K562 (cell line): ENCODE data around the gene CMAS. TPM values are rescaled to one million over a fixed set of nuclear protein-coding genes. Genes with fewer than 3 reads are reported as not detected.

Experiments
- FOXA1 ChIP-seq: fragments of 450-650 bp; IDR thresholded peaks from 2 replicates; pipeline ENCODE4 v1.6.1; 2016; ENCODE audit warnings: mild to moderate bottlenecking, borderline replicate concordance
- FOXK2 ChIP-seq, 2 experiments: fragments of 450-650 bp; IDR thresholded peaks in 1 of 2; conservative IDR thresholded peaks in 1 of 2; 2 replicates each; pipeline ENCODE4 v1.6.1; 2016; ENCODE audit warnings: low read depth in 2 of 2, mild to moderate bottlenecking in 1 of 2
- LCOR ChIP-seq: sonication (generic); formaldehyde crosslinking; IDR thresholded peaks from 2 replicates; pipeline ENCODE4 v1.8.0; 2022; ENCODE audit warnings: mild to moderate bottlenecking, missing genetic modification reagents
- MAFK ChIP-seq: IDR thresholded peaks from 2 replicates; pipeline ENCODE4 v1.6.1; 2011; ENCODE audit warnings: low read length, improper control_type of control experiment
- MYNN ChIP-seq, 2 experiments: sonication (generic); formaldehyde crosslinking in 1 of 2; IDR thresholded peaks; 2 replicates each; pipeline versions ENCODE4 v1.5.0 to v1.6.1; 2016 to 2020; ENCODE audit warnings: antibody characterized with exemption in 1 of 2, missing genetic modification reagents in 1 of 2
- NCOR1 ChIP-seq: fragments of 450-650 bp; IDR thresholded peaks from 2 replicates; pipeline ENCODE4 v1.6.1; 2016; ENCODE audit warnings: mild to moderate bottlenecking, moderate library complexity
- NR2C1 ChIP-seq, 2 experiments: fragments of 450-650 bp; IDR thresholded peaks; 2 replicates each; pipeline ENCODE4 v1.6.1; 2017; ENCODE audit warnings: mild to moderate bottlenecking in 2 of 2, antibody characterized with exemption in 1 of 2, inconsistent platforms in 1 of 2, missing compliant biosample characterization in 1 of 2, missing genetic modification characterization in 1 of 2
- NR4A1 ChIP-seq, 2 experiments: fragments of 250-450 bp in 1 of 2; fragments of 450-650 bp in 1 of 2; sonication (Bioruptor Pico) in 1 of 2; IDR thresholded peaks; 2 replicates each; pipeline versions ENCODE4 v1.4.0 to v1.6.1; 2016 to 2020; ENCODE audit warnings: mild to moderate bottlenecking in 2 of 2, missing compliant biosample characterization in 1 of 2, missing genetic modification characterization in 1 of 2, moderate library complexity in 1 of 2
- POLR3G ChIP-seq: IDR thresholded peaks from 2 replicates; pipeline ENCODE4 v1.6.1; 2011; ENCODE audit not compliant: insufficient read length, insufficient replicate concordance; ENCODE audit errors: extremely low read depth
- RBFOX2 ChIP-seq: fragments of 200-400 bp; formaldehyde crosslinking; IDR thresholded peaks from 2 replicates; pipeline ENCODE4 v1.6.1; 2017; ENCODE audit warnings: low read depth, mild to moderate bottlenecking, low read length, moderate library complexity
- TFAM ChIP-seq: fragments of 250-450 bp; sonication (Bioruptor Pico); conservative IDR thresholded peaks from 2 replicates; pipeline ENCODE4 v1.5.0; 2021; ENCODE audit warnings: mild to moderate bottlenecking, moderate library complexity
- ZBTB43 ChIP-seq: sonication (generic); formaldehyde crosslinking; IDR thresholded peaks from 2 replicates; pipeline ENCODE4 v1.8.0; 2023; ENCODE audit warnings: mild to moderate bottlenecking, missing genetic modification reagents
- ZKSCAN1 ChIP-seq: fragments of 150-350 bp; IDR thresholded peaks from 2 replicates; pipeline ENCODE4 v1.6.1; 2016; ENCODE audit warnings: low read depth, low read length
- ZKSCAN3 ChIP-seq: fragments of 250-450 bp; sonication (Bioruptor Pico); IDR thresholded peaks from 2 replicates; pipeline ENCODE4 v1.4.0; 2020
- ZNF12 ChIP-seq: sonication (generic); formaldehyde crosslinking; IDR thresholded peaks from 2 replicates; pipeline ENCODE4 v1.4.0; 2020; ENCODE audit warnings: mild to moderate bottlenecking, missing genetic modification reagents
- ZNF143 ChIP-seq: sonication (generic); formaldehyde crosslinking; IDR thresholded peaks from 2 replicates; pipeline ENCODE4 v1.9.0; 2022; ENCODE audit warnings: mild to moderate bottlenecking, missing genetic modification reagents
- ZNF347 ChIP-seq: fragments of 450-650 bp; formaldehyde crosslinking; IDR thresholded peaks from 2 replicates; pipeline ENCODE4 v1.4.0; 2020; ENCODE audit warnings: low read depth, mild to moderate bottlenecking, moderate library complexity
- ZSCAN32 ChIP-seq: fragments of 450-650 bp; formaldehyde crosslinking; IDR thresholded peaks from 2 replicates; pipeline ENCODE4 v1.4.0; 2020; ENCODE audit warnings: mild to moderate bottlenecking, moderate library complexity
- polyA plus RNA-seq, 8 experiments: library from polyadenylated mRNA; depleted of rRNA in 4 of 8; stranded (reverse) in 5 of 8; unstranded in 3 of 8; fragments of >200 nt; fragmentation: Nextera tagmentation in 2 of 8; fragmentation: Illumina TruSeq in 1 of 8; extraction: Ambion mirVana in 2 of 8; extraction: Trizol in 1 of 8; gene quantifications; 2 replicates each; pipeline versions ENCODE4 v1.2.1 to v1.2.3, GENCODE V29; 2011 to 2014; ENCODE audit warnings: inconsistent platforms in 1 of 8, missing spikeins in 1 of 8
- total RNA-seq, 7 experiments: library from RNA; depleted of rRNA in 6 of 7; stranded (reverse); fragments of >200 nt in 6 of 7; fragmentation: Illumina TruSeq in 2 of 7; extraction: Trizol in 2 of 7; gene quantifications; 2 replicates each; pipeline versions ENCODE4 v1.2.1 to v1.2.3, GENCODE V29; 2011 to 2021; ENCODE audit warnings: low replicate concordance in 1 of 7
- TF ChIP-seq, protein P1 (sequence below): sonication (generic); formaldehyde crosslinking; IDR thresholded peaks from 2 replicates; pipeline ENCODE4 v1.8.1; 2022; ENCODE audit warnings: missing genetic modification reagents
- TF ChIP-seq, protein P2 (sequence below): IDR thresholded peaks from 2 replicates; pipeline ENCODE4 v1.6.1; 2012; ENCODE audit warnings: low read depth, low read length, improper control_type of control experiment, borderline replicate concordance

Gene CMAS
- total and polyA plus RNA-seq, 9 of the 15 experiments (the other 6 are each of a cell fraction or from before 2014, with no cell fraction given) = 29.7 to 108 (median 65.3) TPM

DNA sequence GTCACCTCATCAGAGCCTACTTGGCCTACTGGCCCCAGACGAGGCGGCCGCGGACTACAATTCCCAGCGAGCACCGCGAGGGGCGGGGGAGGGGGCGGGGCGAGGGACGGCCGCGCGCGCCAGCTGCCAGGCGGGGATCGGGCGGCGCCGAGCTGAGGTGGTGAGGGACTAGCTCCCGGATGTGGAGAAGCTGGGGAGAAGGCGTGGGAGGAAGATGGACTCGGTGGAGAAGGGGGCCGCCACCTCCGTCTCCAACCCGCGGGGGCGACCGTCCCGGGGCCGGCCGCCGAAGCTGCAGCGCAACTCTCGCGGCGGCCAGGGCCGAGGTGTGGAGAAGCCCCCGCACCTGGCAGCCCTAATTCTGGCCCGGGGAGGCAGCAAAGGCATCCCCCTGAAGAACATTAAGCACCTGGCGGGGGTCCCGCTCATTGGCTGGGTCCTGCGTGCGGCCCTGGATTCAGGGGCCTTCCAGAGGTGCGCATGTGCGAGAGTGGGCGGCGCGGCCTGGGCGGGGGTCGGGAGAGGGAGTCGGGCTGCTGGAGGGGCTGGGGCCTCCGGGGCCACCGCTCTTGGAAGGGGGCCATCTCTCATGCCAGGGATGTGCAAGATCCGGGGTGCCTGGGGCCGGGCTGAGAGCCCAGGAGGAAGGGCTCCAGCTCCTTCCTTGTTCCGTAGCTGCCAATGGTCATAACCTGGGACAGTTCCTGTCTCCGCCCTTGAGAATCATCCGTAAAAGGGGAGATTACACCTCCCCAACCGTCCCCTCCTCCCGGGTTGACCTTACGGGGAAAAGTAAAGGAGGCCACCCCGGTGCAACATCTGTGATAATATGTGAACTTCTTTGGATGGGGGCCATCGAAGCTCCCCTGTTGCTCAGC, at the start of gene CMAS (continued):
- 0 out of 2 replicates have a peak, but pooled peaks have one; percentile 36 for TF ChIP-seq LCOR
- TF ChIP-seq ZKSCAN3 (CRISPR knock-in tag) = no peak
- TF ChIP-seq NR4A1 (CRISPR knock-in tag; IDR thresholded peaks at IDR 0.05) = no peak
- no peak for TF ChIP-seq NR4A1 (tag; IDR thresholded peaks at IDR 0.05)
- peak; percentile 77 for TF ChIP-seq ZNF143 (CRISPR knock-in tag)
- TF ChIP-seq FOXA1 = no peak
- no peak for TF ChIP-seq MAFK
- no peak for TF ChIP-seq ZNF12 (CRISPR knock-in tag)
- no peak for TF ChIP-seq MYNN (IDR thresholded peaks at IDR 0.05)
- no peak for TF ChIP-seq MYNN (CRISPR knock-in tag; IDR thresholded peaks at IDR 0.05)
- TF ChIP-seq TFAM (CRISPR knock-in tag) = no peak
- TF ChIP-seq NCOR1 = peak; percentile 91; the same call in 1 of the 2 replicates
- TF ChIP-seq, protein P1, sequence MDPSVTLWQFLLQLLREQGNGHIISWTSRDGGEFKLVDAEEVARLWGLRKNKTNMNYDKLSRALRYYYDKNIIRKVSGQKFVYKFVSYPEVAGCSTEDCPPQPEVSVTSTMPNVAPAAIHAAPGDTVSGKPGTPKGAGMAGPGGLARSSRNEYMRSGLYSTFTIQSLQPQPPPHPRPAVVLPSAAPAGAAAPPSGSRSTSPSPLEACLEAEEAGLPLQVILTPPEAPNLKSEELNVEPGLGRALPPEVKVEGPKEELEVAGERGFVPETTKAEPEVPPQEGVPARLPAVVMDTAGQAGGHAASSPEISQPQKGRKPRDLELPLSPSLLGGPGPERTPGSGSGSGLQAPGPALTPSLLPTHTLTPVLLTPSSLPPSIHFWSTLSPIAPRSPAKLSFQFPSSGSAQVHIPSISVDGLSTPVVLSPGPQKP (CRISPR knock-in tag) = no peak
- 0 out of 2 replicates have a peak, but pooled peaks have one; percentile 20 for TF ChIP-seq ZKSCAN1
- TF ChIP-seq ZNF347 (CRISPR knock-in tag) = no peak
- no peak for TF ChIP-seq POLR3G
- TF ChIP-seq ZSCAN32 (CRISPR knock-in tag) = no peak
- TF ChIP-seq FOXK2 (conservative IDR thresholded peaks at IDR 0.05 in 1 of 2, IDR thresholded peaks at IDR 0.05 in 1 of 2; ENCODE audit: low read depth in 2 of 2) = peak in 1 of 2 experiments; percentile 40; a peak in 1 of 4 replicates
- TF ChIP-seq, protein P2, sequence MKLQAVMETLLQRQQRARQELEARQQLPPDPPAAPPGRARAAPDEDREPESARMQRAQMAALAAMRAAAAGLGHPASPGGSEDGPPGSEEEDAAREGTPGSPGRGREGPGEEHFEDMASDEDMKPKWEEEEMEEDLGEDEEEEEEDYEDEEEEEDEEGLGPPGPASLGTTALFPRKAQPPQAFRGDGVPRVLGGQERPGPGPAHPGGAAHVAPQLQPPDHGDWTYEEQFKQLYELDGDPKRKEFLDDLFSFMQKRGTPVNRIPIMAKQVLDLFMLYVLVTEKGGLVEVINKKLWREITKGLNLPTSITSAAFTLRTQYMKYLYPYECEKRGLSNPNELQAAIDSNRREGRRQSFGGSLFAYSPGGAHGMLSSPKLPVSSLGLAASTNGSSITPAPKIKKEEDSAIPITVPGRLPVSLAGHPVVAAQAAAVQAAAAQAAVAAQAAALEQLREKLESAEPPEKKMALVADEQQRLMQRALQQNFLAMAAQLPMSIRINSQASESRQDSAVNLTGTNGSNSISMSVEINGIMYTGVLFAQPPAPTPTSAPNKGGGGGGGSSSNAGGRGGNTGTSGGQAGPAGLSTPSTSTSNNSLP = 0 out of 2 replicates have a peak, but pooled peaks have one; percentile 58
- peak; percentile 93 for TF ChIP-seq RBFOX2
- TF ChIP-seq ZBTB43 = no peak
- TF ChIP-seq NR2C1 (IDR thresholded peaks at IDR 0.05) = 0 out of 2 replicates have a peak, but pooled peaks have one; percentile 28
- TF ChIP-seq NR2C1 (tag; IDR thresholded peaks at IDR 0.05) = peak; percentile 32; the same call in 1 of the 2 replicates
